GM10266 (cell line): Measurements from ENCODE around the gene C12orf76.
A peak's percentile ranks its signal among the peaks of the same experiment; 100 is the strongest.

Source experiments
- DNase-seq: peaks from one replicate; pipeline ENCODE4 v3.0.0; 2012; ENCODE audit errors: extremely low spot score
- TF ChIP-seq, protein P1 (sequence below): IDR thresholded peaks from 2 replicates; pipeline ENCODE4 v1.5.1; 2012; ENCODE audit warnings: mild to moderate bottlenecking, low read depth; ENCODE audit not compliant: control insufficient read depth, insufficient read depth; ENCODE audit errors: missing control alignments

The C12orf76 gene

DNA sequence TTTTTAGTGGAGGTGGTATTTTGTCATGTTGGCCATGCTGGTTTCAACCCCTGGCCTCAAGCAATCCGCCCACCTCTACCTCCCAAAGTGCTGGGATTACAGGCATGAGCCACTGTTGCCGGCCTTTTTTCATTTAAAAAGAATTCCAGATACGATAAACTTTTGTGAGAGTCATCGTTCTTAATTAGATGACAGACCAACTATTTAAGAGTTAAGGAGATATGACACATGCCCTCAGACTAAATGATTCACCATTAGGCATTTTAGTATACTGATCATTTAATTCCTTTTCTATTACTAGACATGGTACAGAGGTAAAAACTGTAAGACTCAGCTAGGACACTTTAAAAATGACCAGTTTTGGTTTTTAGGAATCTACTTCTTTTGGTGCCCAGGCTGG, 46.7 kb downstream of the C12orf76 start:
- TF ChIP-seq, protein P1, sequence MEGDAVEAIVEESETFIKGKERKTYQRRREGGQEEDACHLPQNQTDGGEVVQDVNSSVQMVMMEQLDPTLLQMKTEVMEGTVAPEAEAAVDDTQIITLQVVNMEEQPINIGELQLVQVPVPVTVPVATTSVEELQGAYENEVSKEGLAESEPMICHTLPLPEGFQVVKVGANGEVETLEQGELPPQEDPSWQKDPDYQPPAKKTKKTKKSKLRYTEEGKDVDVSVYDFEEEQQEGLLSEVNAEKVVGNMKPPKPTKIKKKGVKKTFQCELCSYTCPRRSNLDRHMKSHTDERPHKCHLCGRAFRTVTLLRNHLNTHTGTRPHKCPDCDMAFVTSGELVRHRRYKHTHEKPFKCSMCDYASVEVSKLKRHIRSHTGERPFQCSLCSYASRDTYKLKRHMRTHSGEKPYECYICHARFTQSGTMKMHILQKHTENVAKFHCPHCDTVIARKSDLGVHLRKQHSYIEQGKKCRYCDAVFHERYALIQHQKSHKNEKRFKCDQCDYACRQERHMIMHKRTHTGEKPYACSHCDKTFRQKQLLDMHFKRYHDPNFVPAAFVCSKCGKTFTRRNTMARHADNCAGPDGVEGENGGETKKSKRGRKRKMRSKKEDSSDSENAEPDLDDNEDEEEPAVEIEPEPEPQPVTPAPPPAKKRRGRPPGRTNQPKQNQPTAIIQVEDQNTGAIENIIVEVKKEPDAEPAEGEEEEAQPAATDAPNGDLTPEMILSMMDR = no peak
- no peak for DNase-seq

DNA sequence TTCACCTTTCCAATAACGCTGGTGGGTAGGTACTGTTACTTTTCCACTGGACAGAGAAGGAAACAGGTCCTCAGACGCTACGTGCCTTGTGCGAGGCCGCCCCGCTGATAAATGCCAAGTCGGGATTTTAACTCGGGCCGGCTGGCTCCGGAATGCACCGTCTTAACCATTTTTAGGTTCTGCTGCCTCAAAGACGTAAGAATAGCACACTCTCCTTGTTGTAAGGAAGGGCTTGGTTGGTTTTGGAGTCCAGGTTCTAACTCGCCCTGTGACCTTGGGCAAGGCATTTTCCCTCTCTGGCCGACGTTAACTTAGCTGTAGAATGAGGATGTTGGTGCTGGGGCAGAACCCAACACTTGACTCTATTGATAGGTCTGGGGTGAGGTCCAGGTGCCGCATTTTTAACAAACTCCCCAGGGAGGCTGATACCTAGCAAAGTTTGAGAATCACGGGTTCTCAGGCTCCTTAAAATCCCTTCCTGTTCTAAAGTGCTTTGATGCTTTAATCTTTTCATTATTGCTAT, 48.3 kb downstream of the C12orf76 start:
- no peak for DNase-seq
- TF ChIP-seq, protein P1 = no peak

DNA sequence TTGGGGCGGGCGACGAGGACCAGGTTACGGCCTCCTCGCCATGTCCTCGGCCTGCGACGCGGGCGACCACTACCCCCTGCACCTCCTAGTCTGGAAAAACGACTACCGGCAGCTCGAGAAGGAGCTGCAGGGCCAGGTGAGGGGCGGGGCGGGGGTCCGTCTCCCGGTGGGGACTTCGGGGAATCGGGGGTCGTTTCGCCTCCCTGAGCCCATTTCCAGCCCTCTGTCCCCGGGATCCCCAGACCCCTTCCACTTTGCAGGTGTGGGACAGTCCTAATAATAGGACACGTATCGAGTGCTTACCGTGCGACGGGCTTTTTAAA, 48.7 kb downstream of the C12orf76 start:
- TF ChIP-seq, protein P1 = no peak
- no peak for DNase-seq

DNA sequence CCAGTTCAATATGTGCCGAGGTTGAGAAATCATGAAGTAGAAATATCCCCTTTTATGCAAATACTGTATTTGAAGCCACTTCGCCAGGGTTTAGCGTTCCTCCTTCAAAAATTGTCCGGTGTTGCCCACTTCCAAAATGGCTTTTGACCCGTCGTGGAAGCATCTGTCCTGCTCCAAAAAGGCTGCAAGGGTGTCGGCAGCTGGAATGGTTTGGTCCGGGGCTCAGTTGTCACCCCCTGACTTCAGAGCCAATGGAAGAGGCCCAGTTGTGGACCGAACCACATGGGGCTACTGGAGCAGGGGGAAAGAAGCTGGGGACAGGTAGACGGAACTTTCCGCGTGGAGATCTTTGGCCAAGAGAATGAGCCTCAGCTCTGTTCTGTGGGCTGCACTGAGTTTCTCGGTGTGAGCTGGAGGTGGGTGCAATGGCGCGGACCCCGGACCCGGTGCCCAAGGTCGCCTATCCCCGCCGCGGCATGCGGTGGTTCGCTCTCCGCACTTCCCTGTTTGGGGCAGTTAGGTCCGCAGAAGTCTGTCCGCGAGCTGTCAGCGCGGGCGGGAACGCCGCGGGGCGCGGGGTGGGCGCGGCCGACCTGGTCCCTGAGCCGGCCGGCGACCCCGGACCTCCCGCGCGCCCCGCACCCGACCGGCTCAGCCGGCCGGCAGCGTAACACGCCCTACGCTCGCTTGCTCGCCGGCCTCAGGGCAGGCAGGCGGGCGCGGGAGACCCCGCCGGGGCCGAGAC, 49.2 kb downstream of the C12orf76 start, which contains the start of gene ANKRD13A:
ANKRD13A (plus strand) TSS at position 527 of the 745 bp plus-strand sequence. CDS start 259 bp downstream, outside the sequence.
- TF ChIP-seq, protein P1 = no peak
- peak; percentile 92 for DNase-seq

DNA sequence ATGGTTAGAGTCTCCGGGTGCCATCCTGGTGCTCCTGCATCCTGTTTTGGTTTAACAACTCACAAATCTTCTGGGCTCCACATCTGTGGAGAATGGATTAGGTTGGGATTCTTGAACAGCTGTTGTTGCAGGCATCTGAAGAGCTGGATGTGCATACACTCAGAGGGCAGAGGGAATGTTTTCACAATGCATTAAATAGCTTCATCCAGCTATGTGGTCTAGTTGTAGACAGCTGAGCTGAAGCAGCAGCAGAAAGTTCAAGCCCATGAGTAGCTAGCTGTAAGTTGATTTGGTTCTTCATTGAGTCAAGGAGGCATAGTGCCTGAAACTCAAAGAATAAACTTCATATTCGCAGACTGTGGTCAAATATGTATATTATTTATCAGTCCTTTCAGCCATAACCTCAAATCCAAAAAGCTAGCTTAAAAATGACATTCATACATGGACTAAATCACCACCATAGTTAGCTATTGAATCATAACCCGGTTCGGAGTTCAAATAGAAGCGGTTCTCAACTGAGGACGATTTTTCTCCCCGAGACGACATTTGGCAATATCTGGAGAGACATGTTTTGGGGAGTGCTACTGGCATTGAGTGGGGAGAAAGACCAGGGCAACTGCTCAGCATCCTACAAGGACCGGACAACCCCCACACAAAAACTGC, 50.0 kb downstream of the C12orf76 start:
- TF ChIP-seq, protein P1 = no peak
- no peak for DNase-seq

DNA sequence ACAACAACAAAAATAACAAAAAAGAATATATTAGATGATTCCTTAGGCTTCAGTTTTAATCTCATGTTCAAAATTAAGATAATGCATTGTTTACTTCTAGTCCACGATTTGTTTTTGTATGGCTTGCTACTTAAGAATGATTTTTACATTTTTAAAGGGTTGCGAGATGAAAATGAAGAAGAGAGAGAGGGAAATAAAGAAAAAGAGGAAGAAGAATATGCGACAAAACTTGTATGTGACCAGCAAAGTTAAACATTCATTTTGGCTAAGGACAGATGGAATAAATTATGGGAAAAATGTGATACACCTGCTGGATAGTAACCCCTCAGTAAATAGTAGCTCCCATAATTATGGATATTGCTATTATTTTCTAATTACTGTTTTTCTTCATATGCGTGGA, 50.9 kb downstream of the C12orf76 start:
- DNase-seq = no peak
- TF ChIP-seq, protein P1 = no peak

DNA sequence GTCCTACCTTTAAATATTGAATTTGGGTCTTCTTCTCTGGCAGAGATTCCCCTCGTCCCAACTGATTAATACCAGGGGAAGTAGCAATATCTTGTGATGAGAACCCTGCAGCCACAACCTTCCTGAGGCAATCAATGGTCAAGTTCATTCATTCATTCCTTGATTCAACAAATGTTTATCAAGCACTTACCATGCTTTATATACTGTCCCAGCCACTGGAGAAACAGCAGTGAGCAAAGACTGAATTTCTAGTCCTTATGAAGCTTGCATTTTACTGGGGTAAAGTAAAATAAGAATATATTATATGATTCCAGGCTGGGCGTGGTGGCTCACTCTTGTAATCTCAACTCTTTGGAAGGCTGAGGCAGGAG, 51.9 kb downstream of the C12orf76 start:
- TF ChIP-seq, protein P1 = no peak
- no peak for DNase-seq
